Fibroblast of skin of right biceps (primary cell): Measurements from ENCODE around the gene SPDYE6.
"Not testable (repeated sequence)": the region's sequence is repeated elsewhere in the genome, so short reads cannot be mapped to it uniquely, and the experiment has no call there.

Experiments
- DNase-seq: peaks from one replicate; pipeline ENCODE4 v3.0.0-alpha.2; 2013

Gene SPDYE6, protein sequence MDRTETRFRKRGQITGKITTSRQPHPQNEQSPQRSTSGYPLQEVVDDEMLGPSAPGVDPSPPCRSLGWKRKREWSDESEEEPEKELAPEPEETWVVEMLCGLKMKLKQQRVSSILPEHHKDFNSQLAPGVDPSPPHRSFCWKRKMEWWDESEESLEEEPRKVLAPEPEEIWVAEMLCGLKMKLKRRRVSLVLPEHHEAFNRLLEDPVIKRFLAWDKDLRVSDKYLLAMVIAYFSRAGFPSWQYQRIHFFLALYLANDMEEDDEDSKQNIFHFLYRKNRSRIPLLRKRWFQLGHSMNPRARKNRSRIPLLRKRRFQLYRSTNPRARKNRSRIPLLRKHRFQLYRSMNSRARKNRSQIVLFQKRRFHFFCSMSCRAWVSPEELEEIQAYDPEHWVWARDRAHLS

DNA sequence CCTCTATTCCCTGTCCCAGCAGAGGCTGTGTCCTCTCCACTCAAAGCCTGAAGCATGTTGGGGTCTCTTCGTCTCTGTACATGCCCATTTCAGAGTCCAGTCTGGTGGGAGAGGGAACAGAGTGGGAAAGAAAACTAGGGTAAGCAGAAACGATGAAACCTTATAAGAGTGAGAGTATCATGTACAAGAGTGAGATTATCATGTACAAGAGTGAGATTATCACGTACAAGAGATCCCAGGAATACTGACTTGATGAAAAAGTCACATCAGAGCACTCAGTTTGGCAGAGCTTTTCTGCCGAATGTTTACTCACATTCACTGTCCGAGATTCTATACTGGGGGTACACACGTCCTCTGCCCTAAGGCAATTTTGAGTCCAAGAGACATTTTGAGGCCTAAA, at the start of gene SPDYE6:
SPDYE6 (minus strand) TSS at position 101 of the 400 bp plus-strand sequence. CDS start 421 bp downstream, outside the sequence.
- not testable (repeated sequence) for DNase-seq

DNA sequence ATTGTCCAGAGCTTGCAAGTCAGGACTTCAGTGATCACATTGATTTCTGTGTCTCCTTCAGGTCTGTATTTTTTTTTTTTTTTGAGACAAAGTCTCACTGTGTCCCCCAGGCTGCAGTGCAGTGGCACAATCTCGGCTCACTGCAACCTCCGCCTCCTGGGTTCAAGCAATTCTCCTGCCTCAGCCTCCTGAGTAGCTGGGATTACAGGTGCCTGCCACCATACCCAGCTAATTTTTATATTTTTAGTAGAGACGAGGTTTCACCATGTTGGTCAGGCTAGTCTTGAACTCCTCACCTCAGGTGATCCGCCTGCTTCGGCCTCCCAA, 48.6 kb upstream of the SPDYE6 start:
- DNase-seq, result not testable (repeated sequence)

DNA sequence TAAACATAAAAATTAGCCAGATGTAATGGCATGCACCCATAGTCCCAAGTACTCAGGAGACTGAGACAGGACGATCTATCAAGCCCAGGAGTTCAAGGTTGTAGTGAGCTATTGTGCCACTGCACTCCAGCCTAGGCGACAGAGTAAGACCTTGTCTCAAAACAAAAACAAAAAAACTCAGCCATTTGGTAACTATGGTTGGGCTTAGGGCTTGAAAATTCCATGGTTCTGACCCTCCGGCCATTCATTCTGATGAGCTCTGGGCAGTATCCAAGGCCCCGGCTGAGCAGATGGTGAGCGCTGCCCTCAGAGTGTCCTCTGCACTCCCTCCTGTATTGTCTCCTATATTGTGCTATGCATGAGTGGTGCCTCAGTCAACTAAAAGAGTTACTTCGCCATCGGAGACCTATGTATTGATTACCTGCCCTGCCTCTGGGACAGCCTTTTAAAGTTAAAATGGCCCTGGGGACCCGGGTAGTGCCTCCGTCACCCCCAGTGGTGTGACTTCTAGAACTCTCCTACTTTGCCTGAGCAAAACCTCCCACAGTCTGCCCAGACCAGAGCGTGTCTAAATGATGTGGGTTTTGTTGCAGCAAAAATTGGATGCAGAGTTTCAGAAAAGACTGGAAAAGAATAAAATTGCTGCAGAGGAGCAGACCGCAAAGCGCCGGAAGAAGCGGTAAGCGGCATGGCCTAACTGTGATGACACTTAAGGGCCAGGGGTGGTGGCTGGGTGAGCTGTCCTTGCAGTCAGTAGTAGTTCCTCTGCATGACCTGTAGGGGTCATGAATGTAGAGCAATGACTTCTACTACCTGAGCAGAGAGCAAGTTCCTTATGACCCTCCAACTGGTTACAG, 48.0 kb upstream of the SPDYE6 start:
- peak; percentile 50 for DNase-seq

DNA sequence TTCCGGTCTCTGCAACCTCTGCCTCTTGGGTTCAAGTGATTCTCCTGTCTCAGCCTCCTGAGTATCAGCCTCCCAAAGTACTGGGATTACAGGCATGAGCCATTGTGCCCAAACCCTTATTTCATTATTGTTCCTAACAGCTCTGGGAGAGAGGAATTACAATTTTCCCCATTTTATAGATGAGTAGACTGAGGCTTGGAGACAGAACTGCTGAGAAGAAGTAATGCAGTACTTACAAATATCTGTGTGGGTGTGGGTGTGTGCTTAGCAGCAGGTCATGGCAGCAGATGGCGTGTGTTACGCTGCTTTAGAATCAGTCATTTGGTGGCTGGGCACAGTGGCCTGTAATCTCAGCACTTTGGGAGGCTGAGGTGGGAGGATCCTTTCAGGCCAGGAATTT, 47.3 kb upstream of the SPDYE6 start:
- DNase-seq, result no peak

DNA sequence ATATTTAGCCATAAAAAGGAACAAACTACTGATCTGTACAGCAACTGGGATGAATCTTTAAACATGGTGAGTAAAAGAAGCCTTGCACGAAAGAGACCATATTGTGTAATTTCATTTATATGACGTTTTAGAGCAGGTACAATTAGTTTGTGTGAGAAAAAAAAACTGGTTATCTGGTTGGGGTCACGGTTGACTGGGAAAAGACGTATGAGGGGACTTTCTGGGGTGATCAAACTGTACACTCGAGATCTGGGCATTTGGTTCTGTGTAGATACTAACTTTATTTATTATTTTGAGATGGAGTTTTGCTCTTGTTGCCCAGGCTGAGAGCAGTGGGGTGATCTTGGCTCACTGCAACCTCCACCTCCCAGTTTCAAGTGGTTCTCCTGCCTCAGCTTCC, 44.1 kb upstream of the SPDYE6 start:
- DNase-seq, result no peak

DNA sequence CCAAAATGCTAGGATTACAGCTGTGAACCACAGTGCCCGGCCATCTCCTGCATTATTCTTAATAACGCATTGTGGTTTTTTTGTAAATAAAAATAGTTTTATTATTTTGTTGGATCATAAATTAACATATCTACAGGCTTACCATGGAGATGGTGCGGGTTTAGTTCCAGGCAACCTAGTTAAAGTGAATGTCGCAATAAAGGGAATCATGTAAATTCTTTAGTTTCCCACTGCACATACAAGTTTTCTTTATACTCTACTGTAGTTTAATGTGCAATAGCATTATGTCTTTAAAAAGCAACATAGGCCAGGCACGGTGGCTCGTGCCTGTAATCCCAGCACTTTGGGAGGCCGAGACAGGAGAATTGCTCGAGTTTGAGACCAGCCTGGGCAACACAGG, 42.3 kb upstream of the SPDYE6 start:
- DNase-seq, result no peak

DNA sequence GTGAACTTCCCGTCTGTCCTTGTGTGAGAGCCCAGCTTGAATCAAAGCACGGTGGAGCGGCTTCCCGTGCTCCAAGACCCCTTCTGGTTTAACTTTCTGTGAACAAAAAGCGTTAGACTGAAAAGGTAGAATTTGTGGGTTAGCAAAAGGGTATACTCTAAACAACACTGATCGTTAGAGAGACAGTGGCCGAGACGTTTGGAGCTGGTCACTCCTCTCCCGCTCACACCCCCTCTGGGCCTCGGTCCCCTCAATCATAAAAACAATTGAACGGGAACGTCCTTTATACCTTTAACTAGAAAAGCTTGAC, 40.4 kb upstream of the SPDYE6 start:
- DNase-seq, result no peak

DNA sequence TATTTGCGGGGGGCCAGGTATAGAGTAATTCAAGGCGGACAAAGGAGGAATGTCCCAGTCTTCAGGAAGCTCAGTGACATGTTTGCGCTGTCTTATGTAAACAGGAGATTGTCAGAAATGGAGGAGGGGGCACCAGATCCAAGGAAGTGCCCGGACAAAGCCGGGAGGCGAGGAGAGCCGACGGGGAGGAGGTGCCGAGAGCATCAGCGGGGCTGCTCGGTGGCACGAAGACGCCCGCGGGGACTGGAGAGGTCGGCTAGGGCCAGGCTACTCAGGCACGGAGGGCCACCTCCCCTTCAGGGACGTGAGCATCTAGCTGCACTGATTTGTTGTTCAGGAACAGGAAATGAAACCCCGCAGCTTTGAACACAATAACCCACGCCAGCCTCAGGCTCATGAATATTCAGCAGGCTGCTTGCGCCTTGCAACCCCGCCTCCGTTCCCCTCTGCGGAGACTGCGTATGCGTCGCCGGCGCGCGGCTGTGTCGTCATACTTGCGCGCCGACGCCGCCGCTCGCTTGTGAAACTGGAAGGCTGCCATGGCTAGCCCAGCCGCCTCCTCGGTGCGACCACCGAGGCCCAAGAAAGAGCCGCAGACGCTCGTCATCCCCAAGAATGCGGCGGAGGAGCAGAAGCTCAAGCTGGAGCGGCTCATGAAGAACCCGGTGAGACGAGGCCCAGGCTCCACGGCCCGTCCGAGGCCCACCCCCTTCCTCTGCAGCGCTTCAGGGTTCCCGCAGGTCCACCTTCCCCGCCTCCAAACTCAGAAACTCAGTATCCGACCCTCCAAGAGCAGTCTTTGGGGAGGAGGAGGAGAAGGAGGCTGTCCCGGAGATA, 39.8 kb upstream of the SPDYE6 start, which contains the start of gene PRKRIP1:
PRKRIP1 (plus strand) TSS at position 491 of the 837 bp plus-strand sequence; CDS start at position 540, 49 bp downstream.
- peak; percentile 89 for DNase-seq

DNA sequence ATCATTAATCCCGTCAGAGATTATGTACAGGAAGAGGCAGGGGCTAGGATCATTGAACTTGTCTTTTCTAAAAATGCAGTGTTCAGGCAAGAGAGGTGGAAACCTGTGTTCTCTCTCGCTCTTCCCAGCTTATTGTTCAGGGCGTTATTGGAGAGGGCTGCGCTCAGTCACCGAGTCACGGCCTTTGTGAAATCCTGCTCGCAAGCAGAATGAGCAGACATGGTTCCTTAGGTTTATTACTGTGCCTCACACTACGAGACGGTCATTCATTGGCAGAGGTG, 39.3 kb upstream of the SPDYE6 start:
- no peak for DNase-seq

DNA sequence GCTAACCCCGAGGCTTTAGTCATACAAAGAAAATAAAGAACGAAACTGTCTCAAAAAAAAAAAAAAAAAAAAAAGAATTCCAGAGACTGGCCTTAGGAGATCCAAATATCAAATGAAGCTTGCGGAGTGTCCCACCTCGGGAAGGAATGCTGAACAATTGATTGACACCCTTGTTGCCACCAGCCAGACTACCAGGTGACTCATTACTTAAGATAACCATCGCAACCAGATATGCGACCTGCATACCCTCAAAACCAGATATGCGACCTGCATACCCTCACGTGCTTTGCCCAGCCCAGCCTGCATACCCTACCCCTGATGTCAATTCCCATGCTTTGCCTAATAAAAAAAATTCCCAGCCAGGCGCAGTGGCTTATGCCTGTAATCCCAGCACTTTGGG, 37.2 kb upstream of the SPDYE6 start:
- no peak for DNase-seq

DNA sequence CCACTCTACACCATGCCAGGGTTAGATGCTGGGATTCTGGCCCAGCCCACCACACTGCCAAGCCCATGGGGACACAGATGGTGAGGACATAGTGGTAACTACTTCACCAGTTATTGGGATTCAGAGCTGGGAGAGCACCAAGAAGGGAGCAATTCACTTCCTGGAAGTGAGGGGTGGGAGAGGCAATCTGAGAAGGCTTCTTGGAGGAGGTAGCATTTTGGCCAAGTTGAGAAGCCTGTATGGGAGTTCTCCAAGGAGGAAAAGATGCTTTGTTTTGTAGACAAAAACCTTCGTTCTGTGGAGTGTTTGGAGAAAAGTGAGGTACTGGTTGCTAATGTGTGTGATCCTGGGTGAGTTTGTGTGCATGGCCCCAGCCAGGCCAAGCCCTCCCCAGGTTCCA, 36.1 kb upstream of the SPDYE6 start:
- no peak for DNase-seq

DNA sequence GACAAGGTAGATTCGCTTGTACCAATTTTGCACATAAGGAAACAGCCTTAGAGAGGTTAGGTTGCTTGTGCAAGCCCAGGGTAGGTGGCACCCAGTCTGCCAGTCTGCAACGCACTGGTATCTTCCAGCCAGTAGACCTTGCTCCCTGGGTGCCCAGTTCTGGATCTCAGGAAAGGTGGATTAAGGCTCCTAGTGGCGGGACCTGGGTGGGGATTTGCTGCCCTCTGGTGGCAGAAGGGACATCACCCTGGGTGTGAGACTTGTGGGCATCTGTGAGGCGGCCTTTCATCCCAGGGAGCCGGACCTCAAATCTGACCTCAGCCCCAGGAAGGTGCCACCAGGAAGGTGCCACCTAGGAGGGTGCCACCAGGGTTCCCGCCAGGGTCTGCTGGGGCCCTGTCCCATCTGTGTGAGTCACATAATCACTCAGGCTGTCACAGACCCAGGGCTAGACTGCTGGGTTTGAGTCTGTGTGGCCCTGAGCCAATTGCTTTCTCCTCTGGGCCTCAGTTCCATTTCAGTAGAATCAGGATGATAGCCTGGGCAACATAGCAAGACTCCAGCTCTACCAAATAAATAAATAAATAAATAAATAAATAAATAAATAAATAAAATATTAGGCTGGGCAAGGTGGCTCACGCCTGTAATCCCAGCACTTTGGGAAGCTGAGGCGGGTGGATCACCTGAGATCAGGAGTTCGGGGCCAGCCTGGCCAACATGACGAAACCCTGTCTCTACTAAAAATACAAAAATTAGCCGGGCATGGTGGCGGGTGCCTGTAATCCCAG, 34.6 kb upstream of the SPDYE6 start:
- DNase-seq, result peak; percentile 62

DNA sequence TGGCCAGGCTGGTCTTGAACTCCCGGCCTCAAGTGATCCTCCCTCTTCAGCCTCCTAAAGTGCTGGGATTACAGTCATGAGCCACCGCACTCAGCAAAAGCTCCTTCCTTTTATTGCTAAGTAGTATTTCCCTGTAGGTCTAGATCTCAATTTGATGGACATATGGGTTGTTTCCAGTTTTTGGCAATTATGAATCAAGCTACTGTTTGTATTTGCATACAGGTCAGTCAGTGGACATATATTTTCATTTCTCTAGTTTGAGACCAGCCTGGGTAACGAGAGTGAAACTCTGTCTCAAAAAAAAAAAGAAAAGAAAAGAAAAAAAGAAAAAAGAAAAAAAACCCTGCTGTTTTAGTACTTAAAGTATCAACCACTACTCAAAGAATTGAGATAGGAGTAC, 33.6 kb upstream of the SPDYE6 start:
- no peak for DNase-seq

DNA sequence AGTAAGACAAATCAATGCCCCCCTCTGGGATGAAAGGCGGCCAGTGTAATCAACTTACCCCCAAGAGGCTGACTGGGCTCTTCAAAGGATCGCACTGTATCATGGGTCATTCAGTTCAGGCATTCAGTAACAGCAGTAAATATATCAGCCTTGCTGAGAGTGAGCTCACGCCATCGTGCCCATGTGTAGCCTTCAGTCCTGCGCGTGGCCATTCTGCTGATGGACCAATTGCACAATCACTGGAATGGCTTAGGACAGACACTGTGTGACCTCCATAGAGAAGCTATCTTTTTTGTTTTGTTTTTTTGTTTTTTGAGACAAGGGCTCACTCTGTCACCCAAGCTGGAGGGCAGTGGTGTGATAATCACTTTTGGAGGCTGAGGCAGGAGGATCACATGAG, 30.8 kb upstream of the SPDYE6 start:
- no peak for DNase-seq

DNA sequence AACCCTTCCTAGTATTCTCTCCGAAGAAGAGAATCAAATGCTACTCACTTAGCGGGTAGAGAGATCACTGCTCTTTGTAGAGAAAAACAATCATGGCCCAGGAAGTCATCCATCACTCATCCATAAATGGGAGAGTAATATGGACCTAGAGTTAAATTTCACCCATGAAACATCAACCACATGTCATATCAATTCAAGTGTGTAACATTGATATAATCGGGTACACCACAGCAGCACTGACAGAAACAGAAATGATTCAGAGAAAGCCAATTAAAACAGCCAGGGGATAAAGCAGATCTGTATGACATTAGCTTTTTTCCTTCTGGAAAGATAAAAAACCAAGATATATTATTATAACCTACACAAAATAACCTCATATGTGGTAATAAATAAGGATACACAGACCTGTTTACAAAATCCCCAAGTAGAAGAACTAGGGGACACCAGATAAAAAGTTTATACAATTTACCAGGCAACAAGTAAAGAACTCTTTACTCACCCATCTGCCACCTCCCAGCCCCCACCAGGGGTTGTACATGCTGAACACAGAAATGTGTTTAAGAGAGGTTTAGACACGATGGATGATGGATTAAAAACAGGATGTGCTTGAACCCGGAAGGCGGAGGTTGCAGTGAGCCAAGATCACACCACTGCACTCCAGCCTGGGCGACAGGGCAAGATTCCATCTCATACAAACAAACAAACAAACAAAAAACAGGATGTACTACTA, 25.6 kb upstream of the SPDYE6 start:
- not testable (repeated sequence) for DNase-seq

DNA sequence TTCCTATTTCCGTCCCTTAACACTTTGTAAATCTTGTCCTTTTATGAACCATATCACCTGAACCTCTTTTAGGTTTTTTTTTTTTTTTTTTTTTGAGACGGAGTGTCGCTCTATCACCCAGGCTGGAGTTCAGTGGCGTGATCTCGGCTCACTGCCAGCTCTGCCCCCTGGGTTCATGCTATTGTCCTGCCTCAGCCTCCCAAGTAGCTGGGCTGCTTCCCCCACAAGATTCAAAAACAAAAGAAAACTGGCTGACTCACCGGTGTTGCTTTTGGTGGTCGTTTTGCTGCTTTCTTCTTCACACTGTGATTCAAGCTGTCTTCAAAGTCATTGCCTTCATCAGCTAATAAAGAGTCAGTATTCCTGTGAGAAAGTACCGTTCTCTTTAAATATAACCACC, 24.6 kb upstream of the SPDYE6 start:
- DNase-seq, result not testable (repeated sequence)

DNA sequence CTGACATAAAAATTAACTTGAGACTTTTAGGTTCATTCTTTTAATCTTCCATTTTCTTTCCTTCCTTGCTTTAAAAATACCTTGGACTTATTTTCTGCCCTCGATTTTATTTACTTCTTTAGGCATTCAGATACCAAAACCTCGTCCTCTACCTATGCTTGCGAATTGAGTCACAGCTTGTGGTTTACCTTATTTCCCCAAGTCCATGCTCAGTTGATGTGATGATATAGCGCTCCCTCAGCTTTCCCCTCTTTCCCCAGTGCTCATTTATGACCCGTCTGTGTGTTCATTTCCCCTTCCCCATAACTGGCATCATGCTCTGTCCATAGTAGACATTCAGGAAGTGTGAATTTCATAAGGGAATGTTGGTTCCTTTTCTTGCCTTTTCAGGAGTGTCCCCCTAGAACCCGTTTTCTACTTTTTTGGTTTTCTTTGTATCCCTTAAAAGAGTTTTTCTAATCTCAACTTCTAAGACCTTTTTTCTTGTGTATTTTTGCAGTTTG, 20.8 kb upstream of the SPDYE6 start:
- no peak for DNase-seq

DNA sequence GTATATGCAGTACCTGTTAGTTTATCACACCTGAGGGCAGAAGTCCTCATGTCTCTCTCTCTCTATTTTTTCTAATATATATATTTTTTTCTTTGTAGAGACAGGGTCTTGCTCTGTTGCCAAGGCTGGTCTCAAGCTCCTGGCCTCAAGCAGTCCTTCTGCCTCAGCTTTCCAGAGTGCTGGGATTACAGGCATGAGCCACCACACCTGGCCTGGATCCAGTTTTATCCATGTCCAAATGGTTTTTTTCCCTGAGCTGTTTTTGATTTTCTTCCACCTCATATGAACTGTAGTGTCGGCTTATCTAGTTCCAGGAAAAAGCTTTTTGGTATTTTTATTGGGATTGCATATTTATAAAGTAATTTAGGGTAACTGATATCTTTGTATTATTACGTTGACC, 16.6 kb upstream of the SPDYE6 start:
- not testable (repeated sequence) for DNase-seq

DNA sequence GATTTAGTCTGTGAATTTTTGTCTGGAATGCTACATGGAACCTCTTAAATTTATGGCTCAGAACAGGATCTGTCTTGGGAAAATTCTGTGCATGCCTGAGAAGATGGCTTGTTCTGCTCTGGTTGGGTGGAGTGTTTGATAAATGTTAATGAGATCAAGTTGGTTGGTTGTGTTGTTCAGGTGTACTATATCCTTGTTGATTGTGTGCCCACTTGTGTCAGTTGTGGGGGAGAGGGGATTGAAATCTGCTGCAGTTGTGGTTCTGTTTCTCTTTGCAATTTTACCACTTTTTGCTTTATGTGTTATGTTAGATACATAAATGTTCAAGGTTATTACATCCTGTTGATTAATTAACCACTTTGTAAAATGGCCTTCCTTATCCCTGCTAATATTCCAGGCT, 13.8 kb upstream of the SPDYE6 start:
- DNase-seq, result not testable (repeated sequence)

DNA sequence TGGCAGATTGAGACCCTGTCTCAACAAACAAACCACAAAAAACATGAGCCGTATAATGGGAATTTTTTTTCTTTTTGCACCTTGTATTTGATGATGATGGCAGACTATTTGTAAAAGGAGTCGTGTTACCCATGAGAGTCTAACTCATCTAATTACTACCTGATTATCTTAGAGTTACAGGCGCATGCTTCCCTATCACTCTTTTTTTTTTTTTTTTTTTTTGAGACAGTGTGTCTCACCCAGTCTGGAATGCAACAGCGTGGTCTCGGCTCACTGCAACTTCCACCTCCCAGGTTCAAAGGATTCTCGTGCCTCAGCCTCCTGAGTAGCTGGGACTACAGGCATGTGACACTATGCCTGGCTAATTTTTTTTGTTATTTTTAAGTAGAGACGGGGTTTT, 9.1 kb upstream of the SPDYE6 start:
- not testable (repeated sequence) for DNase-seq

DNA sequence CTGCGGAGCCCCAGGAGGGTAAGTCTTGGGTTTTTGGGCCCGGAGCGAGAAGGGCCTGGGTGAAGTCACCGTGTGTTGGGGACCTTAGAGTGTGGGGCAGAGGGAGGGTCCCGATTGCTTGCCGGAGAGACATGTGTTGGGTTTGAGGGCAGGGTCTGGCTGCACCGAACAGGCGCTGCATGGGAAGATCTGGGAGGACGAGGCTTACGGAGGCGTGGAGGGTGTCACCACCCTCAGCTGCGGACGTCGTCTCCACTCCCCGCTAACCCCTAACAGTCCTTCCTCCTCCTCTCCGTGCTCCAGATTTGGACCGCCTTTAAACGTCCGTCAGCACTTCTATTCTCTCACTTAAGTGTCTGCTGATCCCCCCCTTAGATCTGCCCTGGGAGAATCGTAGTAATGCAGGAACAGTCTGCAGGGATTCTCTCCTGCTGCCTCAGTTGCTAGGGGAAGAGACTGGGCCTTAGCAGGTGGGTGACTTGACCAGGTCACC, 8.2 kb upstream of the SPDYE6 start:
- not testable (repeated sequence) for DNase-seq
